B cell (primary cell): ENCODE measurements around the gene ADARB2.

ENCODE experiments used
- CTCF ChIP-seq: fragments of 200-600 bp; IDR thresholded peaks from one replicate; pipeline ENCODE4 v1.8.0; 2022; ENCODE audit warnings: antibody characterized with exemption, mild to moderate bottlenecking
- EZH2 ChIP-seq: IDR thresholded peaks from 2 replicates; pipeline ENCODE4 v1.6.1; 2012; ENCODE audit warnings: borderline replicate concordance, low read depth, mild to moderate bottlenecking, moderate library complexity, low read length; ENCODE audit not compliant: insufficient read depth, poor library complexity, severe bottlenecking

- TF ChIP-seq CTCF (no peak), EZH2 (no peak)
These were observed 543.8 kb downstream of the ADARB2 start for GRCh38 chr10:1193561-1193960.
